Left forelimb (tissue), 1 donor: ENCODE results near the gene KCNK6.
A peak's percentile ranks its signal among the peaks of the same experiment; 100 is the strongest.

Experiments
- DNase-seq: peaks from one replicate; pipeline ENCODE4 v3.0.0-alpha.2; 2018; ENCODE audit warnings: low spot score

Gene KCNK6

DNA sequence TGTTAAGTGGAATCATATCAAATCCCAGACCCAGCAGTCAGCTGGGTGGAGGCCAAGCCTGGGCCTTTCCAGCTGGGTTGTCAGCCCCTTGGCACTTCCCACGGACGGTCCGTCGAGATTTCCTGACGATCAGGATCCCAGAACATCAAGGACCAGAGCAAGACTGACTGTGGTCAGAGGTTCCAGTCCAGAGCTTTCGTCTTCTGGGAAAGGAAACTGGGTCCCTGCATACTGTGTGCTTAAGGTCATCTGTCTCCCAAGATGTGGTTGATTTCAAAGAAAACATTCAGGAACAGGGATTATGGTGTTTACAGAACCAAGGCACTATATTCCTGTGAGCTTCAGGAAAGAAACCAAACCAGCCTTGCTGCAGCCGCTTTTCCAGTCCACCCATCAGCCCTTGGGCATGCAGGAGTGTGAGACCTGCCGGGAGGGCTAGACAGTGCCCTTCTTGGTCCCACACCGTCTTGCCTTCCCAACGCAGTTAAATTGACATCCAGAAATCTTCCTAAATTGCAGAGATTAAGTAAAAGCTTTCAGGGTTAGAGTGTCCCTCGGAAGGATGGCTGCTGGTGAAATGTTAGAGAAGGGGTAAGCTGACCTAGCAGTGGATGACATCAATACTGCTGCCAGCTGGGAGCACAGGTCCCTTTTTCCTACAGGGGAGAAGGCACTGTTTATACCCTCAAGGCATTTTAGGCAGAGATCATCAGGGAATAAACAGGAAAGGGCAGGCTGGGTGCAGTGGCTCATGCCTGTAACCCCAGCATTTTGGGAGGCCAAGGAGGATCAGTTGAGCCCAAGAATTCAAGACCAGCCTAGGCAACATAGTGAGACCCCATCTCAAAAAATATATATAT is 20.6 kb upstream of the KCNK6 start:
- no peak for DNase-seq

- no peak for DNase-seq
Measured at GRCh38 chr19:38303517-38304351, 15.9 kb upstream of the KCNK6 start, which contains the start of gene C19orf33. Gene C19orf33, plus strand, starts transcription at chr19:38304251. Its CDS starts 11 bp downstream, at chr19:38304262.

DNA sequence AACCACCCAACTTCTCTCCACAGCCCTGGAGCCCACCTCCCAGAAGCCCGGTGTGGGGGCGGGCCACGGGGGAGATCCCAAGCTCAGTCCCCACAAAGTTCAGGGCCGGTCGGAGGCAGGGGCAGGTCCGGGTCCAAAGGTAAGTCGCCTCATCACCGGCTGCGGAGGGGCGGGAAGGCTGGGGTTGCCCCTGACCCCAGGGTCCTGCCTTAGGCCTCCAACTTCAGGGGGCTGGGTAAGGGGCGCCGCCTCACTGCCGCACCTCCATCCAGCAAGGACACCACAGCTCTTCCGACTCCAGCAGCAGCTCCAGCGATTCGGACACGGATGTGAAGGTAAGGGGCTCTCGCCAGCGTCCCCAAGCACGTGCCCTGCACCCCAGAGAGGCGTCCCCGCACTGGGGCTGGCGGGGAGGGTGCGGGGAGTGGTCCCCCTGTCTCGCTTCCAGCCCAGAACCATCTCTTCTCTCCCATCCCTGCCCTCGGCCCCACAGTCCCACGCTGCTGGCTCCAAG is 15.2 kb upstream of the KCNK6 start:
- DNase-seq = no peak

GRCh38 chr19:38304866-38305429 is 14.7 kb upstream of the KCNK6 start:
- no peak for DNase-seq

DNA sequence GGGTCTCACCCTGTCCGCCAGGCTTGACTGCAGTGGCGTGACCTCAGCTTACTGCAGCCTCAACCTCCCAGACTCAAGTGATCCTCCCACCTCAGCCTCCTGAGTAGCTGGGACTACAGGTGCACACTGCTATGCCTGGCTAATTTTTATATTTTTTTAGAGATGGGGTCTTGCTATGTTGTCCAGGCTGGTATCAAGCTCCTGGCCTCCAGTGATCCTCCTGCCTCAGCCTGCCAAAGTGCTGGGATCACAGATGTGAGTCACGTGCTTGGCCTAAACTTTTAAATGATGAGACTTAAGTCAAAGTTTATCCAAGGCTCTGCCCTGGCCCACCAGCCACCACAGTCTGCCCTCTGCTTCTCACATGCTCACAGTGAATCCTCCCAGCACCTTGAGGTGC is 13.4 kb upstream of the KCNK6 start:
- DNase-seq = no peak

DNA sequence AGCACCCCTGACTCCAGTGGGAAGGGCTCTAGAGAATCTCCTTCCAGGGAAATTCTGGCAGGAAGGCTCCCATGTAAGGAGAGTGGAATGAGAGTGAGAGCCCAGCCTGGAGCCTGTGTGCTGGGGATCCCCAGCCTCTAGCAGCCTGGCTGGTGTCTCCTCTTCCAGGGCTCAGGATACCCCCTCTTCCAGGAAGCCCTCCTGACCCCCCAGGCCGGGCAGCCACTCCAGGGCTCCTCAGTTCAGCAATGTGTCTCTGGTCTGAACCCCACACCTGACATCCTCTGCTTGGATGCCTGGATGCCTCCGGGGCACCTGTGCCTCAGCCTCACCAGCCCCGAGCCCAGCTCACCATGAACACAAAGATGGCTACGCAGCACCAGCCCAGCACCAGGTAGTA is 12.6 kb upstream of the KCNK6 start:
- DNase-seq = no peak

DNA sequence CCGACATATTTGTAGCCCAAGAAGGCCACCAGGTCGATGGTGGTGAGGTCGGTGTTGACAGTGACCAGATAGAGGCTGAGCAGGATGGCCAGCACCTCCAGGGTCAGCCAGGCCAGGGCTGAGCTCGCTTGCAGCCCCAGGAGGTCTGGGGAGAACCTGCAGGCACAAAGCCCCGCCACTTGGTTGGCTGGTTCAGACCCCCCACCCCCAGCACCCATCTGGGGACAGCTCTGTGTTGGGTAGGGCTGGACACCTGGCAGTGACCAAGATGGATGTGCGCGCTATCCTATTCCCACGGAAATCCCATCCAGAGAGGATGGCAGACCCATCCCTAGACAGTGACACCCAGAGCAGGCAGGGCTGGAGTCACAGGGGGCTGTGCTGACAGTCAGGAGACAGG is 12.0 kb upstream of the KCNK6 start:
- DNase-seq = no peak

DNA sequence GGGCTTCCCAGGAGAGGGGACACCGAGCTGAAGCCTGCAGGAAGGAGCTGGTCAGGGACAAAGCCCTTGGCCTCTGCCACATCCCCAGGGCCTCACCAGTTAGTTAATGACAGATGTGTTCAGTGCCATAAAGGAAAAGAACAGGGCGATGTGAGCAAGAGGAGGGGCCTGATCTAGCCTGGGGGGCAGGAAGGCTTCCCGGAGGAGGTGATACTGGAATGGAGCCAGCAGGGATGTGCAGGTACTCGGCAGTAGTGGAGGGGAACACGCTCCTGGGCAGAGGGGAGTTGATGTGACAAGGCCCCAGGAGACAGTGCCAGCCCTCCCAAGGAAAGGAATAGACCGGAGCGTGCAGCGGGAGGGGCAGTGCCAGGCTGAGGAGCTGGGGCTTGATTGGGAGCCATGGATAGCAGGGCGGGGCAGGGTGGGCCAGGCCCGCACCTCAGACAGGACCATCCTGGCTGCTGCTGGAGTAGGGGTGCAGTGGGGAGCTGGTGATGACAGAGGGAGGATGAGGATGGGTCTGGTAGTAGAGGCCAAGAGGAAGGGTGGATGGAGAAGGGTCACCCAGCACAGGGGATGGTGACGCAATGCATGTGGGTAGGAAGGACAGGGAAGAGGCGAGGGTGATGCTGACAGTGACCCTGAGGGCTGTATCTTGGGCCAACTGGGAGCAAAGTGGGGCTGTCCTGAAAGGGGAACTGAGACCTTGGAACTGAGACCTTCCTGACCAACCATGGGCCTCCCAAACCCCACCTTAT is 11.5 kb upstream of the KCNK6 start:
- no peak for DNase-seq

DNA sequence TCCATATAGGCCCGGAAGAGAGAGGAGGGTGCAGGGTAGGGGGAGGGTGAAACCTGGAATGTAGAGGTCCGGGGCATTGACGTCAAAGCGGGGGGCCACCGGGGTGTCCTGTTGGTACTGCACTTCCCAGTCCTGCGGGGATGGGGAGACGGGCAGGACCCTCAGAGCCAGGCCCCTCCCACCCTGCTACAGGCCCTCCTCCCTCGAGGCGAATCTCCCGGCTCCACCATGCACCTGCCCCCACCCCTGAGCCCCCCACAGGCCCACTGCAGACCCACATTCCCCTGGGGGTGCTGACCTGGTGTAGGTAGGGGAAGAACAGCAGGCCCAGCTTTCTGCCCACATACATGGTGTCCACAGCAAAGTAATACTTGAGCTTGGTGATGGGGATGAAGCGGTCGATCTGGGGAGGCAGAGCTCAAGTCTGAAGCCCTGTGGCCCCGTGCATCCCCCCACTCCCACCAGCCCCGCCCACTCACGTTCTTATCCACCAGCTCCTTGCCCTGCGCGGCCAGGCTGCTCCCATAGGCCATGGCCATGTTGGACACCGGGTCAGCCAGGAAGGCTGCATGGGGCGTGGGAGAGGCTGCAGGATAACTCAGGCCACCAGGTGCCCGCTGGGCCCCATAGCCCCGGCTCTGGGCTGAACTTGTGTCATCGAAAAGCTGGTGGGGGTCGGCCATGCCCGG is 10.6 kb upstream of the KCNK6 start:
- DNase-seq = no peak

GRCh38 chr19:38309615-38310278 is 9.9 kb upstream of the KCNK6 start:
- no peak for DNase-seq

DNA sequence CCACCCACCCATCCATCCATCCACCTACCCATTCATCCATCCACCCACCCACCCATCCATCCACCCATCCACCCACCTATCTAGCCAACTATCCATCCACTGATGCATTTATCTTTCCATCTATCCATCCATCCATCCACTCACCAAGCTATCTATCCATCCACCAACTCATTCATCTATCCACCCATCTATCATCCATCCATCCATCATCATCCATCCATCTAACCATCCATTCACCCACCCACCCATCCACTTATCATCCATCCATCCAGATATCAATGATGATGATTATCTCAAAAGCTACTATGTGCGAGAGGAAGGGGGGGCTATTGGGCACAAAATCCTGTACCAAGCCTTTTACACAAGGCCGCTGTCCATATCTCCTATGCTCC is 9.4 kb upstream of the KCNK6 start:
- no peak for DNase-seq

DNA sequence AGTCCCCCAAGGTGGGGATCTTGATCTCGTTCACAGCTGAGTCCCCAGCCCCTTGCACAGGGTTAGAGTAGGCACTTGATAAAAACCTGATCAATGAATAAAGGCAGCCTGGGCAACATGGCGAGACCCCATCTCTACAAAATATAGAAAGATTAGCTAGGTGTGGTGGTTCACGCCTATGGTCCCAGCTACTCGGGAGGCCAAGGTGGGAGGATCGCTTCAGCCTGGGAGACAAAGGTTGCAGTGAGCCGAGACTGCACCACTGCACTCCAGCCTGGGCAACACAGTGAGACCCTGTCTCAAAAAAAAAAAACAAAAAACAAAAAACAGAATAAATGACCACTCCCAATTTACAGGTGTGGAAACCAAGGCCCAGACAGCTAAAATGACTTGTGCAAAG is 8.7 kb upstream of the KCNK6 start:
- no peak for DNase-seq

GRCh38 chr19:38315657-38316476 is 3.8 kb upstream of the KCNK6 start, which contains the start of gene YIF1B:
Gene YIF1B, minus strand, starts transcription at chr19:38315947. Its CDS starts 30 bp downstream, at chr19:38315917.
- DNase-seq = peak; percentile 98

DNA sequence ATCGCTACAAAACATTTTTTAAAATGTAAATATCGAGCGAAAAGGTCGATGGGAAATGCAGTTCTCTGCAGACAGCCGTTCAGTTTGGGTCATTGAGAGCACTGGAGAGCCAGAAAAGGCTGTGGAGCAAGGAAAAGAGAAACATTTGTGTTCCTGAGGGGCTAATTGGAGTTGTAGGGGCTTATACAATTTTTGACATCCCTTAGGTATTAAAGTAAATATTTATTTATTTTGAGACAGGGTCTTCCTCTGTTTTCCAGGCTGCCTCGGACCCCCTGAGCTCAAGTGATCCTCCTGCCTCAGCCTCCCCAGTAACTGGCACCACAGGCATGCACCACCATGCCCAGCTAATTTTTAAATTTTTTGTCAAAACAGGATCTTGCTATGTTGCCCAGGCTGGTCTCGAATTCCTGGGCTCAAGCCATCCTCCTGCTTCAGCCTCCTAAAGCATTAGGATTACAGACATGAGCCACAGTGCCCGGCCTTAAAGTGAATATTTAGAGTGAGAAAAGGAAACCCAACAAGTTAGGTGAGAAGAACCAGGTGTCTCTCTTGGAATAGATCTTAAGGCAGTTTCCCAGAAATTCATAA is 3.1 kb upstream of the KCNK6 start:
- DNase-seq = no peak

DNA sequence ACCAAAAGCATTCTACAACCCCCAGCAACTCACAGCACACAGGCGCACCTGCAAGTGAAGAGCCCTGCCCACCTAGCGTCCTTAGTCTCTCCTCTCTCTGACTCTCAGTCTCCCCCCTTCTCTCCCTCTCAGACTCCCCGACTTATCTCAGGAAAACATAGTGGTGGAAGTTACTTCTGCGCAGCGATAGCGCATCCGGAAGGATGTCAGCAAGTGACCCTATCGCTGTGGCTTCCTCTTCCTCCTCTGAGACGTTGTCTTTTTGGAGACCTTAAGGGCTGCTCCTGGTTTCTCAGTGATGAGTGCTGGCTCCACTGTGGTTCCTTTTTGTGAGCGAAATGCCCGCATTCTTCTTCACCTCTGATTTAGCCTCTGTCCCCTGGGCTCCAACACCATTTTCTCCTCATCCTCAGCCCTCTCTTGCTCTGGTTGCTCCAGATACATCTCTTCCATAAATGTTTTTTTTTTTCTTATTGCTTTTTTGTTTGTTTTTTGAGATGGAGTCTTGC is 2.5 kb upstream of the KCNK6 start:
- DNase-seq = no peak

DNA sequence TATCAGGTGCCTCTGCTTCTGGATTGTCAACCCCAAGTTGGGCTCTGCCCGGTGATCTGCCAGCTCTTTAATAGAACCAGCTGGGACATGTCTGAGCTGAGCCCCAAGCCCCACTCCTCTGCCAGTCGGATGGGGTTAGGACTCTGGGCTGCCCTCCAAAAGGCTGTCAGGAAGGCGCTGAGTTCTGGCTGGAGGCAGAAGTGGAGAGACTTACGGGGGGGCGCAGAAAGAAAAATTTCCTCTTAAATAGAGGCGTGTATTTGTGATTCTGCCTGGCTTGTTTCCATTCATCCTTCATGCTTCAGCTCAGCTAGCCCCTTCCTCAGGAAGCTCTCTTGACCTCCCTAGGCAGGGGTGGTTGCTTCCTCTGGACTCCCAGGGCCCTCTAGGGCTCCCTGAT is 985 bp upstream of the KCNK6 start:
- no peak for DNase-seq

DNA sequence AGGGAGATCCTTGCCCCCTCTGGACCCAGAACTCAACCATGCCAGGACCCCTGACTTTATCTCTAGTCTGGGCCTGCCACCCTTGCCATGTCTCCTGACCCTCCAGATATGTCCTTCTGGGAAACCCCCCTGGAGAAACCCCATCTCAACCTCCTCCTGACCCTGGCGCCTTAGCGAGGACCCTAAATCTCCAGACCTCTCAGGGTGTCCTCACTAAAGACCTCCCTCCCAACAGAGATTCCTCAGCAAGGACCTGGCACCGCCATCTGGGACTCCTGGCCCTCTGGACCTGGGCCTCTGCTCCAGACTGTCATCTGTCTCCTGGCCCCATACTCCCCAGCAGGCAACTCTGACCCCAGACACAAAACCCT is 1.3 kb downstream of the KCNK6 start:
- no peak for DNase-seq

DNA sequence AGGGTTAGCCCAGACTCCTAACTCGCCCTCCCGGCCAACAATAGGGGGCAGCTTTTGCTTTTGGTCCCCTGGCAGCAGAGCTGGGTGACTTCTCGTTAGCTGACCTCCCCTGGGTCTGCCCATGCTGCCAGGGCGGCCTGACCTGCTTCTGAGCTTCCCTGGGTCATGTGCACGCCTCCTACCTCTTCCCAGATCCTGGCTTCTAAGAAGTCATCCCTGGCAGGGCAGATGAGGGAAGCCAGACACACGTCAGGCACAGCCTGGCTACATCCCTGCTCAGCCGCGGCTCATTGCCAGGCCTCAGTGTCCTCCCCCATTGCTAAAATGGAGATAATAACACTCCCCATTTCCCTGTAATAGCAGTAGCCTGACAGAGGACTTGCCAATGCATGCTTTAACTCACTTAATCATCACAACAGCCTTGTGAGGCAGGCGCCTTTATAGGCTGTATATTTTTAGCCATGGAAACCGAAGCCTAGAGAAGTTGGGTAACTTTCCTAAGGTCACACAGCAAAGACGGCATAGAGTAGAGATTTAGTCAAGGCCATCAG is 2.1 kb downstream of the KCNK6 start:
- no peak for DNase-seq

- no peak for DNase-seq
Measured at GRCh38 chr19:38323291-38323690, 3.6 kb downstream of the KCNK6 start.
